Caco-2 (cell line): ENCODE measurements around the gene ZBBX. TPM values are rescaled to one million over a fixed set of nuclear protein-coding genes. Genes with fewer than 3 reads are reported as not detected.

ENCODE experiments used
- BruUV-seq: library from RNA; stranded (reverse); fragments of 400-500 nt; replicated peaks from 2 replicates; lab custom pipeline; 2021; lab: Mats Ljungman, UMichigan
- CTCF ChIA-PET: fragments of 300-600 bp; sonication (Branson Sonifier 250); formaldehyde crosslinking; loops from one replicate; lab custom pipeline; 2022; ENCODE audit warnings: antibody characterized with exemption; lab: Charles Lee
- POLR2A ChIA-PET: fragments of 300-600 bp; sonication (Branson Sonifier 250); formaldehyde crosslinking; loops from one replicate; lab custom pipeline; 2022; ENCODE audit warnings: antibody characterized with exemption; lab: Charles Lee
- DNase-seq, 2 experiments: peaks; one replicate each; pipeline versions ENCODE4 v3.0.0 to v3.0.0-alpha.2; 2020 to 2022
- H3K27me3 ChIP-seq: replicated peaks from 2 replicates; pipeline ENCODE4 v1.6.0; 2011; ENCODE audit warnings: low read length; ENCODE audit not compliant: control insufficient read depth, insufficient read depth
- H3K36me3 ChIP-seq: 2 replicates; pipeline ENCODE4 v1.5.1; 2011; ENCODE audit warnings: low read length; ENCODE audit not compliant: control insufficient read depth, insufficient read depth
- H3K4me1 ChIP-seq: fragments of 250-450 bp; sonication (Bioruptor Pico); 2 replicates; pipeline ENCODE4 v1.5.1; 2020; ENCODE audit warnings: mild to moderate bottlenecking
- H3K4me3 ChIP-seq: 2 replicates; pipeline ENCODE4 v1.5.1; 2011; ENCODE audit warnings: low read depth, mild to moderate bottlenecking, control low read depth, low read length
- H3K9me3 ChIP-seq: fragments of 250-450 bp; sonication (Bioruptor Pico); 2 replicates; pipeline ENCODE4 v1.5.1; 2020; ENCODE audit warnings: mild to moderate bottlenecking, moderate library complexity
- H3K27ac Mint-ChIP-seq: one replicate; pipeline ENCODE4 v1.8.0; 2022; ENCODE audit warnings: mixed read lengths; ENCODE audit not compliant: unreplicated experiment
- H3K27me3 Mint-ChIP-seq: one replicate; pipeline ENCODE4 v1.8.0; 2022; ENCODE audit warnings: mixed read lengths; ENCODE audit not compliant: insufficient read depth, unreplicated experiment
- H3K36me3 Mint-ChIP-seq: one replicate; pipeline ENCODE4 v1.8.0; 2022; ENCODE audit warnings: mild to moderate bottlenecking, mixed read lengths; ENCODE audit not compliant: insufficient read depth, unreplicated experiment
- H3K4me1 Mint-ChIP-seq: one replicate; pipeline ENCODE4 v1.8.0; 2022; ENCODE audit warnings: low read depth, mixed read lengths; ENCODE audit not compliant: unreplicated experiment
- H3K4me3 Mint-ChIP-seq: one replicate; pipeline ENCODE4 v1.8.0; 2022; ENCODE audit warnings: mild to moderate bottlenecking, moderate library complexity, mixed read lengths; ENCODE audit not compliant: unreplicated experiment
- H3K9me3 Mint-ChIP-seq: one replicate; pipeline ENCODE4 v1.8.0; 2022; ENCODE audit warnings: mixed read lengths; ENCODE audit not compliant: unreplicated experiment
- CTCF ChIP-seq, 2 experiments: fragments of 200-600 bp in 1 of 2; IDR thresholded peaks; 1 replicate in 1 of 2; 2 replicates in 1 of 2; pipeline versions ENCODE4 v1.5.1 to v1.8.0; 2011 to 2022; ENCODE audit warnings: antibody characterized with exemption in 1 of 2, control low read depth in 1 of 2, inconsistent platforms in 1 of 2, low read depth in 1 of 2, low read length in 1 of 2, mild to moderate bottlenecking in 1 of 2, moderate library complexity in 1 of 2; ENCODE audit not compliant: insufficient read depth in 1 of 2, severe bottlenecking in 1 of 2, unreplicated experiment in 1 of 2
- intact Hi-C: fragments of 100-400 bp; cut with micrococcal nuclease; formaldehyde crosslinking; loops from one replicate; pipeline ENCODE4 v1.10.0; 2022; ENCODE audit not compliant: unreplicated experiment
- total RNA-seq: library from RNA; stranded (reverse); gene quantifications from 2 replicates; pipeline ENCODE4 v1.2.3, GENCODE V29; 2022

ZBBX gene
- total RNA-seq, 1 experiment from 2014 or later = not detected

GRCh38 chr3:167394003-167394402, 13.9 kb upstream of the ZBBX start:
- intact Hi-C loops = loop anchor here (2.0 to 5.0 kb wide), 2 partner anchors 348 to 647 kb away; no protein-coding TSS in a partner anchor
- Histone ChIP-seq H3K4me1 (no peaks in the 10 kb centered on the region), H3K36me3 (no peaks in the 10 kb centered on the region), H3K9me3 (no peaks in the 10 kb centered on the region), H3K27me3 (no peaks in the 10 kb centered on the region), H3K4me3 (no peak overlapping the region)
- POLR2A ChIA-PET = no interaction called here
- Mint-ChIP-seq H3K4me1 (no peaks in the 10 kb centered on the region), H3K9me3 (no peaks in the 10 kb centered on the region), H3K36me3 (no peaks in the 10 kb centered on the region), H3K4me3 (no peak overlapping the region), H3K27ac (no peak overlapping the region), H3K27me3 (peaks cover 3% of the 10 kb centered on the region)
- no peak for DNase-seq
- TF ChIP-seq CTCF (IDR thresholded peaks at IDR 0.05; ENCODE audit: insufficient read depth in 1 of 2, low read depth in 1 of 2, low read length in 1 of 2, severe bottlenecking in 1 of 2, unreplicated experiment in 1 of 2) = peak in 1 of 2 experiments; percentile 19
- CTCF ChIA-PET = no interaction called here
- no TSS peak for BruUV-seq

GRCh38 chr3:167382155-167382554, 2.1 kb upstream of the ZBBX start:
- no peak for DNase-seq
- Histone ChIP-seq H3K4me1 (no peaks in the 10 kb centered on the region), H3K4me3 (no peak overlapping the region), H3K27me3 (no peaks in the 10 kb centered on the region), H3K36me3 (no peaks in the 10 kb centered on the region), H3K9me3 (no peaks in the 10 kb centered on the region)
- no peaks in the 10 kb centered on the region for H3K9me3 Mint-ChIP-seq
- ChIA-PET POLR2A (no interaction called here), CTCF (interaction anchor here (0.6 kb wide), 1 partner anchor 811 kb away, joined by 3 read pairs; no protein-coding TSS in a partner anchor)
- no peak for TF ChIP-seq CTCF (IDR thresholded peaks at IDR 0.05; ENCODE audit: insufficient read depth in 1 of 2, low read depth in 1 of 2, low read length in 1 of 2, severe bottlenecking in 1 of 2, unreplicated experiment in 1 of 2)
- intact Hi-C loops = loop anchor here (5.0 kb wide), 1 partner anchor 500 kb away; no protein-coding TSS in a partner anchor
- H3K4me1 Mint-ChIP-seq = peaks cover 5% of the 10 kb centered on the region
- peaks cover 4% of the 10 kb centered on the region for H3K27me3 Mint-ChIP-seq
- H3K4me3 Mint-ChIP-seq = no peak overlapping the region
- H3K36me3 Mint-ChIP-seq = no peaks in the 10 kb centered on the region
- BruUV-seq = no TSS peak
- no peak overlapping the region for H3K27ac Mint-ChIP-seq

- no peaks in the 10 kb centered on the region for H3K4me1 ChIP-seq
- peaks cover 5% of the 10 kb centered on the region for H3K4me1 Mint-ChIP-seq
- POLR2A ChIA-PET = no interaction called here
Observed at GRCh38 chr3:167375478-167375877, 4.6 kb downstream of the ZBBX start.

More at GRCh38 chr3:167375478-167375877, 4.6 kb downstream of the ZBBX start:
- H3K9me3 Mint-ChIP-seq = no peaks in the 10 kb centered on the region
- no TSS peak for BruUV-seq
- Histone ChIP-seq H3K27me3 (no peaks in the 10 kb centered on the region), H3K9me3 (no peaks in the 10 kb centered on the region), H3K4me3 (no peak overlapping the region), H3K36me3 (no peaks in the 10 kb centered on the region)
- DNase-seq = no peak
- CTCF ChIA-PET = no interaction called here
- no peak overlapping the region for H3K4me3 Mint-ChIP-seq
- H3K27me3 Mint-ChIP-seq = no peaks in the 10 kb centered on the region
- H3K36me3 Mint-ChIP-seq = no peaks in the 10 kb centered on the region
- intact Hi-C loops = no loop called here
- no peak overlapping the region for H3K27ac Mint-ChIP-seq
- no peak for TF ChIP-seq CTCF (IDR thresholded peaks at IDR 0.05; ENCODE audit: insufficient read depth in 1 of 2, low read depth in 1 of 2, low read length in 1 of 2, severe bottlenecking in 1 of 2, unreplicated experiment in 1 of 2)
